ENCODE measurements around the gene AJAP1.

DNA sequence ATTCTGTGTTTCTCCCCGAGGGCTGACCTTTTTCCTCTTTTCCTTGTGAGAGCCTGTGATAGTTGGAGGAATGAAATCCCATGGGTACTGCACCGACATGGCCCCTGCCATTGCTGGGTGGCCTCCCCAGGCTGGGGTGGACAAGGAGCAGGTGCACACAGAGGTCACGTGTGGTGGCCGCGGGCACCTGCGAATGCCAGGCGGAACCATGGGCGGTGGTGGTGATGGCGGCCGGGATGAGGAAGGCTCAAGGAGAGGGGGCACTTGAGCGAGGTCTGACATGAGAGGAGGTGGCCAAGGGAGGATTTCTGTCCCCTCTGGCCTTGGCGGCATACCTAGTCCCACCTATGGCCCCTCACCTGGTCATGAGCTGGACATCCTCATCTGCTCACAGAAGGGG lies 69.6 kb downstream of the AJAP1 start:
- TF ChIP-seq POLR2AphosphoS5 (IDR thresholded peaks at IDR 0.05; ENCODE audit: low read depth, low read length) (no peak), POLR2A (IDR thresholded peaks at IDR 0.05; ENCODE audit: low read depth, low read length) (no peak)

Measured in GM12892 (cell line).